ENCODE measurements around the gene FMC1. TPM values are rescaled to one million over a fixed set of nuclear protein-coding genes. Genes with fewer than 3 reads are reported as not detected.

Gene FMC1, protein sequence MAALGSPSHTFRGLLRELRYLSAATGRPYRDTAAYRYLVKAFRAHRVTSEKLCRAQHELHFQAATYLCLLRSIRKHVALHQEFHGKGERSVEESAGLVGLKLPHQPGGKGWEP
- 1.6 and 7.0 TPM in 2 replicates for total RNA-seq

DNA sequence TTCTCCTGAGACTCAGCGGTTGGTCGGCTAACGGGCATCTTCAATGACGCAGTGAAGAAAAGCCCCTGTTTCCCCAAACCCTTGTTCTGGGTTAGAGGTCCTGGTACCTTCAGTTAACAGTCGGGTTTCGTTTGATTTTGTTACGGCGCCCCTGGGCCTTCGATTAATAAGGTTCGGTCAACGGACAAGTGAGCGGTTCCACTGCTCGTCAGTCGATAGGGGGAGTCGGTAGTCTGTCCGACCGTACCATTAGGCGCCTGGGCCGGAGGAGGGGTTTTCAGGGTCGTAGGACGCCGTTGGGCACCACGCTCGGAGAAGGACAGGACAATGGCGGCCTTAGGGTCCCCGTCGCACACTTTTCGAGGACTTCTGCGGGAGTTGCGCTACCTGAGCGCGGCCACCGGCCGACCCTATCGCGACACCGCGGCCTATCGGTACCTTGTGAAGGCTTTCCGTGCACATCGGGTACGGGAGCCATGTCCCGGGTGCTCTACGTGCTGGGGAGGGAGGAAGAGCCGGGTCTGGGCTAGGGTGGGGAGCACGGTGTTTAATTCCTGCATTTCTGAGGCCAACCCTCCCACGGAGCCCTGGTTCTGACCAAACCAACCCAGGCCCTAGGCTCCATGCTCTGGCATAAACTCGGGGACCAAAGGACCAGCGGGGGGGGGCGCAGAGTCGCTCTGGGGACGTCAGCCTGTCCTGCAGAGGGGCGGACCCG lies at the start of gene FMC1:
Gene FMC1 (plus strand): TSS at position 280 of the 718 bp plus-strand sequence. CDS start 48 bp downstream, at position 328.
- TF ChIP-seq, protein P1, sequence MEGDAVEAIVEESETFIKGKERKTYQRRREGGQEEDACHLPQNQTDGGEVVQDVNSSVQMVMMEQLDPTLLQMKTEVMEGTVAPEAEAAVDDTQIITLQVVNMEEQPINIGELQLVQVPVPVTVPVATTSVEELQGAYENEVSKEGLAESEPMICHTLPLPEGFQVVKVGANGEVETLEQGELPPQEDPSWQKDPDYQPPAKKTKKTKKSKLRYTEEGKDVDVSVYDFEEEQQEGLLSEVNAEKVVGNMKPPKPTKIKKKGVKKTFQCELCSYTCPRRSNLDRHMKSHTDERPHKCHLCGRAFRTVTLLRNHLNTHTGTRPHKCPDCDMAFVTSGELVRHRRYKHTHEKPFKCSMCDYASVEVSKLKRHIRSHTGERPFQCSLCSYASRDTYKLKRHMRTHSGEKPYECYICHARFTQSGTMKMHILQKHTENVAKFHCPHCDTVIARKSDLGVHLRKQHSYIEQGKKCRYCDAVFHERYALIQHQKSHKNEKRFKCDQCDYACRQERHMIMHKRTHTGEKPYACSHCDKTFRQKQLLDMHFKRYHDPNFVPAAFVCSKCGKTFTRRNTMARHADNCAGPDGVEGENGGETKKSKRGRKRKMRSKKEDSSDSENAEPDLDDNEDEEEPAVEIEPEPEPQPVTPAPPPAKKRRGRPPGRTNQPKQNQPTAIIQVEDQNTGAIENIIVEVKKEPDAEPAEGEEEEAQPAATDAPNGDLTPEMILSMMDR (IDR thresholded peaks at IDR 0.05; ENCODE audit: insufficient read depth, low read length, severe bottlenecking) = peak; percentile 47
- Histone ChIP-seq H3K27me3 (ENCODE audit: control insufficient read depth, insufficient read depth, low read length) (no peaks in the 10 kb centered on the region), H3K4me3 (ENCODE audit: low read depth, low read length) (peak within 1 kb of the TSS; percentile 97), H3K36me3 (ENCODE audit: control insufficient read depth, insufficient read depth, low read length) (peaks cover 2% of the 10 kb centered on the region)
- DNase-seq (ENCODE audit: low read depth) (peak; percentile 83), FAIRE-seq (no peak)

DNA sequence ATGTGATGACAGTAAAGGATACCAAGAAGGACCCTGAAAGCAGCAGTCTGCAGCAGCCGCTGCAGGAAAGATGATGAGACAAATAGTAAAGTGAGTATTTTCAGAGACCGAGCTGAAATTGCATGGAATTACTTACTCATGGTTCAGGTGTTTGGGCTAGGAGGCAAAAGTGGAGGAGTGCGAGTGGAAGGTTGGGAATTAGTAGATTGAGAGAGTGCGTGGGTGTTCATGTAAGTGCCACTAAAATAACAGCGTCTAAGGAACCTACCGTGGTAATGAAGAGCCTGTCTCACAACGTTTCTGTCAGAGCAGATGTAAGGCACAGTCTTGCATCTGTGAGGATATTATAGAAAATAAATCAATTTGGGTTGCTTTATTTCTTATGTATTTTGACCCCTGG lies 48.3 kb upstream of the FMC1 start:
- no peak overlapping the region for H3K4me3 ChIP-seq (ENCODE audit: low read depth, low read length)
- DNase-seq (ENCODE audit: low read depth) (no peak), FAIRE-seq (no peak)
- peaks cover 3% of the 10 kb centered on the region for H3K36me3 ChIP-seq (ENCODE audit: control insufficient read depth, insufficient read depth, low read length)
- H3K27me3 ChIP-seq (ENCODE audit: control insufficient read depth, insufficient read depth, low read length) = no peaks in the 10 kb centered on the region
- TF ChIP-seq, protein P1 (IDR thresholded peaks at IDR 0.05; ENCODE audit: insufficient read depth, low read length, severe bottlenecking) = no peak

DNA sequence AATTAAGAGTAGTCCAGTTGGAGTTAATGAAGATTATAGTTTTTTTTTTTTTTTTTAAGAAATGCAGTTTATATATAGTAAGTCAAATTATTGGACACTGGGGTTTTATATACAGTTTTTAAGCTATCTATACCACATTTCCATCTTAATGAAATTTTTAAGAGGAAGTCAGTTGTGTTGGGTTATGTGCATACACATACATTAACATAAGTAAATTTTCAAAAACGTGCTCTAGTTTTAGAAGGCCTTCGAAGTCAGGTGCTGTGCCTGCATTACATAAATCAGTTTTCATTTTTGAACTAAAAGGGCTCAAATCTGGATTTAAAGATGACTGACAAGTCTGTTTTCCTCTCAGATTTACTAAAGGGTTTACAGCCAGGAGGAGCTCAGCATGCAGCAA lies 47.6 kb upstream of the FMC1 start:
- no peak for DNase-seq (ENCODE audit: low read depth)
- TF ChIP-seq, protein P1 (IDR thresholded peaks at IDR 0.05; ENCODE audit: insufficient read depth, low read length, severe bottlenecking) = no peak
- Histone ChIP-seq H3K4me3 (ENCODE audit: low read depth, low read length) (no peak overlapping the region), H3K27me3 (ENCODE audit: control insufficient read depth, insufficient read depth, low read length) (no peaks in the 10 kb centered on the region), H3K36me3 (ENCODE audit: control insufficient read depth, insufficient read depth, low read length) (peaks cover 3% of the 10 kb centered on the region)
- no peak for FAIRE-seq

DNA sequence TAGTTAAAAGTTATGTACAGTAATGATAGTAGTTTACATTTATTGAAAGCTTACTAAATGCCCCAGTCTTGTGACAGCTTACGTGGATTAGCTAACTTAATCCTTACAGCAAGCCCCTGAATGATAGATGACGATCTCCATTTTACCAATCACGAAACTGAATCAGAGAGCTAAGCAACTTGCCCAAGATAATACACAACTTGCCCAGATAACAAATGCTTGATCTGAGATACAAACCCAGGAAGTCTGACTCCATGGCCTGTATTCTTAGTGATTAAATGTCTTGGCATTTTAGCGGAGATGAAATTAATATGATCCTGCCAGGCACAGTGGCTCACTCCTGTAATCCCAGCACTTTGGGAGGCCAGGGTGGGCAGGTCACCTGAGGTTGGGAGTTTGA lies 46.9 kb upstream of the FMC1 start:
- H3K36me3 ChIP-seq (ENCODE audit: control insufficient read depth, insufficient read depth, low read length) = peaks cover 3% of the 10 kb centered on the region
- TF ChIP-seq, protein P1 (IDR thresholded peaks at IDR 0.05; ENCODE audit: insufficient read depth, low read length, severe bottlenecking) = no peak

DNA sequence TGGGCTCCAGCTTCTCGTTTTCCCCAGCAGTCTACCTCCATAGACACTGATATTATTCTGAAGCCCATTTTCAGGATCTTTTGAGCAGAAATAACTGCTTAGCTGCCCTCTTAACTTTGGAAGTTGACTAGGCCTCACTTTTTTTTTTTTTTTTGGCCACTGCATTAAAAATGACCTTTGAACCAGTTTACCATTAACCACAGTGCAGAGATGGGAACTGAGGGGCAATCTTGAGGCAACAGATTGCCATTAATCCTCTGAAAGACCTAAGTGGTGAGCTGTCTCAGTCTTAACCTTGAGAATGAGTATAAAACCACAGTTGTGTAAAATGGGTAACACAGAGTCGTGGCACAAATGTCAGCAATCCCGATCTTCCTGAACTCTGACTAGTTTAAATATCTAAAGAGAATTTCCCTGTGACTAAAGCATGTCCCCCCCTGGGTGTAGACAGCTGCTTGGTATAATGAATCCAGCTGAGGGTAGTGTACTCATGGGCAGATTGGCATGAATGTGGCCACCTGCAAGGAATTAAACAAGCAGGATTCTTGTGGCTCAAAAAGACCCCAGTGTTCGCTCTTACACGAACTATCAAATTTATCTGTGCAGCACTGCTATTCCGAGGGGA lies 46.1 kb upstream of the FMC1 start:
- Histone ChIP-seq H3K27me3 (ENCODE audit: control insufficient read depth, insufficient read depth, low read length) (no peaks in the 10 kb centered on the region), H3K4me3 (ENCODE audit: low read depth, low read length) (no peak overlapping the region), H3K36me3 (ENCODE audit: control insufficient read depth, insufficient read depth, low read length) (peaks cover 3% of the 10 kb centered on the region)
- FAIRE-seq (no peak), DNase-seq (ENCODE audit: low read depth) (no peak)
- TF ChIP-seq, protein P1 (IDR thresholded peaks at IDR 0.05; ENCODE audit: insufficient read depth, low read length, severe bottlenecking) = no peak

More for the DNA sequence above, 46.9 kb upstream of the FMC1 start:
- no peak overlapping the region for H3K4me3 ChIP-seq (ENCODE audit: low read depth, low read length)
- FAIRE-seq (no peak), DNase-seq (ENCODE audit: low read depth) (no peak)
- H3K27me3 ChIP-seq (ENCODE audit: control insufficient read depth, insufficient read depth, low read length) = no peaks in the 10 kb centered on the region

All from bronchial epithelial cell (primary cell).